Activated CD4-positive, alpha-beta T cell treated with anti-CD3 and anti-CD28 coated beads, Interleukin-2, amount 50 U/mL, for 4 hours (primary cell): ENCODE results near the gene HDAC4.

Experiments used
- DNase-seq, 2 experiments: peaks; one replicate each; pipeline ENCODE4 v3.0.0-alpha.2; 2020

HDAC4 gene

GRCh38 chr2:239276851-239277250 lies 124.0 kb downstream of the HDAC4 start:
- no peak for DNase-seq

GRCh38 chr2:239275847-239276831 lies 124.7 kb downstream of the HDAC4 start:
- DNase-seq: no peak

- peak; percentile 77 to 79 for DNase-seq
These were observed 125.7 kb downstream of the HDAC4 start for GRCh38 chr2:239275044-239275685.

- no peak for DNase-seq
These were observed 126.3 kb downstream of the HDAC4 start for GRCh38 chr2:239274391-239275043.

- no peak for DNase-seq
These were observed 127.3 kb downstream of the HDAC4 start for GRCh38 chr2:239273280-239274234.

GRCh38 chr2:239272626-239273025 lies 128.2 kb downstream of the HDAC4 start:
- DNase-seq: no peak

GRCh38 chr2:239271882-239272281 lies 128.9 kb downstream of the HDAC4 start:
- DNase-seq: no peak

GRCh38 chr2:239271471-239271870 lies 129.3 kb downstream of the HDAC4 start:
- no peak for DNase-seq

GRCh38 chr2:239269916-239270315 lies 130.9 kb downstream of the HDAC4 start:
- no peak for DNase-seq

GRCh38 chr2:239269173-239269885 lies 131.5 kb downstream of the HDAC4 start:
- DNase-seq: peak in 1 of 2 experiments; percentile 44

GRCh38 chr2:239268549-239268948 lies 132.3 kb downstream of the HDAC4 start:
- no peak for DNase-seq

GRCh38 chr2:239268082-239268481 lies 132.7 kb downstream of the HDAC4 start:
- no peak for DNase-seq

- peak; percentile 83 to 85 for DNase-seq
These were observed 133.4 kb downstream of the HDAC4 start for GRCh38 chr2:239267288-239267951.

- DNase-seq: no peak
These were observed 134.0 kb downstream of the HDAC4 start for GRCh38 chr2:239266779-239267287.

GRCh38 chr2:239266434-239266766 lies 134.4 kb downstream of the HDAC4 start:
- DNase-seq: no peak

- no peak for DNase-seq
These were observed 135.0 kb downstream of the HDAC4 start for GRCh38 chr2:239265681-239266433.

GRCh38 chr2:239264838-239265651 lies 135.8 kb downstream of the HDAC4 start:
- peak; percentile 48 to 56 for DNase-seq

GRCh38 chr2:239264492-239264837 lies 136.4 kb downstream of the HDAC4 start:
- DNase-seq: no peak
